ENCODE results near the gene SLCO2A1.

- no peak for TF ChIP-seq POLR2A (IDR thresholded peaks at IDR 0.05)
- TF ChIP-seq CTCF (IDR thresholded peaks at IDR 0.05 in 4 of 5, conservative IDR thresholded peaks at IDR 0.05 in 1 of 5) = no peak
Observed at GRCh38 chr3:133954717-133955360, 74.9 kb downstream of the SLCO2A1 start.
